Transverse colon (tissue), 4 donors: Measurements from ENCODE around the gene IRGQ. TPM values are rescaled to one million over a fixed set of nuclear protein-coding genes. Genes with fewer than 3 reads are reported as not detected.

Source experiments
- DNase-seq: peaks from one replicate; pipeline ENCODE4 v3.0.0-alpha.2; 2019
- H3K27ac ChIP-seq, 4 donors: fragments of 200-600 bp; sonication (generic); 2 replicates each; pipeline ENCODE4 v1.5.1; 2016 to 2018; ENCODE audit warnings: inconsistent platforms in 4 of 4
- H3K27me3 ChIP-seq: fragments of 200-600 bp; sonication (generic); 2 replicates; pipeline ENCODE4 v1.5.1; 2017; ENCODE audit warnings: inconsistent platforms
- H3K36me3 ChIP-seq, 4 donors: fragments of 200-600 bp; sonication (generic); 2 replicates each; pipeline ENCODE4 v1.5.1; 2017 to 2019; ENCODE audit warnings: inconsistent platforms in 4 of 4
- H3K4me1 ChIP-seq, 4 donors: fragments of 200-600 bp; sonication (generic); 2 replicates each; pipeline ENCODE4 v1.5.1; 2017 to 2020; ENCODE audit warnings: inconsistent platforms in 4 of 4
- H3K4me3 ChIP-seq, 4 donors: fragments of 200-600 bp; sonication (generic); 1 replicate in 1 of 4; 2 replicates in 3 of 4; pipeline versions ENCODE4 v1.5.1 to v1.6.1; 2017 to 2019; ENCODE audit warnings: inconsistent platforms in 4 of 4
- H3K9me3 ChIP-seq, 2 donors: fragments of 200-600 bp; sonication (generic); 2 replicates each; pipeline ENCODE4 v1.5.1; 2017 to 2019; ENCODE audit warnings: inconsistent platforms in 2 of 2
- EP300 ChIP-seq: sonication (generic); formaldehyde crosslinking; IDR thresholded peaks from one replicate; pipeline ENCODE4 v1.6.1; 2017; ENCODE audit warnings: antibody characterized with exemption, low read depth
- POLR2A ChIP-seq: fragments of 450-650 bp; IDR thresholded peaks from one replicate; pipeline ENCODE4 v1.6.1; 2016; ENCODE audit warnings: antibody characterized with exemption, mild to moderate bottlenecking, moderate library complexity
- POLR2AphosphoS5 ChIP-seq, 3 donors: sonication (generic); formaldehyde crosslinking; IDR thresholded peaks; one replicate each; pipeline ENCODE4 v1.6.1; 2016; ENCODE audit warnings: antibody characterized with exemption in 3 of 3
- WGBS, 2 donors: methylation state at CpG; one replicate each; pipeline ENCODE4 v1.1.5; 2018; ENCODE audit warnings: low coverage in 1 of 2; 5-methylcytosine and 5-hydroxymethylcytosine counted together
- in situ Hi-C, 4 donors: fragments of 200-750 bp; cut with MboI; loops; one replicate each; pipeline versions ENCODE4 v1.15.0 to v1.15.1; 2017; ENCODE audit warnings: low sequenced_read_pairs in 3 of 4, low pct_ligation_motif_present in 1 of 4, low pct_unique_long_range_greater_than_20kb in 1 of 4
- intact Hi-C: fragments of 100-400 bp; cut with DNase I; formaldehyde crosslinking; loops from one replicate; pipeline ENCODE4 v1.15.1; 2023; ENCODE audit warnings: low total_unique reads
- total RNA-seq, 4 donors: library from RNA; depleted of rRNA; stranded (reverse); fragments of >200 nt; gene quantifications; one replicate each; pipeline ENCODE4 v1.1.0, GENCODE V29; 2016
- TF ChIP-seq, protein P1 (sequence below), 5 experiments: fragments of 200-600 bp in 3 of 5; fragments of 450-650 bp in 2 of 5; sonication (generic) in 3 of 5; IDR thresholded peaks; 1 replicate in 2 of 5; 2 replicates in 3 of 5; pipeline ENCODE4 v1.5.1; 2016 to 2017; ENCODE audit warnings: antibody characterized with exemption in 5 of 5, inconsistent platforms in 3 of 5, mild to moderate bottlenecking in 2 of 5, moderate library complexity in 1 of 5

Gene IRGQ
- total RNA-seq, 4 donors from 2014 or later, result 15.7 to 32.5 (median 24.7) TPM

GRCh38 chr19:43574424-43575155 is 21.3 kb downstream of the IRGQ start:
- H3K9me3 ChIP-seq, result no peaks in the 10 kb centered on the region
- H3K27me3 ChIP-seq, result no peaks in the 10 kb centered on the region
- TF ChIP-seq, protein P1, sequence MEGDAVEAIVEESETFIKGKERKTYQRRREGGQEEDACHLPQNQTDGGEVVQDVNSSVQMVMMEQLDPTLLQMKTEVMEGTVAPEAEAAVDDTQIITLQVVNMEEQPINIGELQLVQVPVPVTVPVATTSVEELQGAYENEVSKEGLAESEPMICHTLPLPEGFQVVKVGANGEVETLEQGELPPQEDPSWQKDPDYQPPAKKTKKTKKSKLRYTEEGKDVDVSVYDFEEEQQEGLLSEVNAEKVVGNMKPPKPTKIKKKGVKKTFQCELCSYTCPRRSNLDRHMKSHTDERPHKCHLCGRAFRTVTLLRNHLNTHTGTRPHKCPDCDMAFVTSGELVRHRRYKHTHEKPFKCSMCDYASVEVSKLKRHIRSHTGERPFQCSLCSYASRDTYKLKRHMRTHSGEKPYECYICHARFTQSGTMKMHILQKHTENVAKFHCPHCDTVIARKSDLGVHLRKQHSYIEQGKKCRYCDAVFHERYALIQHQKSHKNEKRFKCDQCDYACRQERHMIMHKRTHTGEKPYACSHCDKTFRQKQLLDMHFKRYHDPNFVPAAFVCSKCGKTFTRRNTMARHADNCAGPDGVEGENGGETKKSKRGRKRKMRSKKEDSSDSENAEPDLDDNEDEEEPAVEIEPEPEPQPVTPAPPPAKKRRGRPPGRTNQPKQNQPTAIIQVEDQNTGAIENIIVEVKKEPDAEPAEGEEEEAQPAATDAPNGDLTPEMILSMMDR (IDR thresholded peaks at IDR 0.05), result no peak
- TF ChIP-seq EP300, result no peak
- TF ChIP-seq POLR2AphosphoS5 (IDR thresholded peaks at IDR 0.05), result no peak
- no peak for TF ChIP-seq POLR2A
- no peaks in the 10 kb centered on the region for H3K36me3 ChIP-seq
- peak overlapping the region; percentile 72 to 99 (median 88) for H3K4me3 ChIP-seq
- 0 to 28% methylated on average over 3 to 12 of the region's 12 CpGs for WGBS, 2 donors
- intact Hi-C loops (no loop called here), in situ Hi-C loops (no loop called here)
- no peak for DNase-seq
- peaks cover 5 to 22% (median 12%) of the 10 kb centered on the region in 4 donors for H3K4me1 ChIP-seq
- peak overlapping the region; percentile 81 to 94 (median 92) for H3K27ac ChIP-seq

- no peaks in the 10 kb centered on the region for H3K27me3 ChIP-seq
- no peaks in the 10 kb centered on the region for H3K36me3 ChIP-seq
- no peak overlapping the region for H3K4me3 ChIP-seq
- in situ Hi-C loops, result no loop called here
- no peak for DNase-seq
- TF ChIP-seq, protein P1 (IDR thresholded peaks at IDR 0.05), result no peak
- TF ChIP-seq EP300 (no peak), POLR2A (no peak), POLR2AphosphoS5 (IDR thresholded peaks at IDR 0.05) (no peak)
- intact Hi-C loops, result loop anchor here (2.0 kb wide), 1 partner anchor 31 kb away; no protein-coding TSS in a partner anchor
- 54 to 69% methylated on average over 3 of the region's 3 CpGs for WGBS, 2 donors
- no peaks in the 10 kb centered on the region for H3K9me3 ChIP-seq
- H3K4me1 ChIP-seq, result peaks cover 5 to 21% (median 12%) of the 10 kb centered on the region in 4 donors
- peak overlapping the region in 2 of 4 donors; percentile 37 to 45 for H3K27ac ChIP-seq
Measured at GRCh38 chr19:43572171-43572588, 23.8 kb downstream of the IRGQ start.

- H3K27ac ChIP-seq, result no peak overlapping the region
- in situ Hi-C loops, result no loop called here
- H3K9me3 ChIP-seq, result no peaks in the 10 kb centered on the region
- peaks cover 5 to 13% (median 9%) of the 10 kb centered on the region in 4 donors for H3K4me1 ChIP-seq
- intact Hi-C loops, result no loop called here
- no peaks in the 10 kb centered on the region for H3K36me3 ChIP-seq
- 65% methylated on average over 5 of the region's 5 CpGs; no CpG with 5 or more reads in 1 of the 2 donors for WGBS, 2 donors
- no peak overlapping the region for H3K4me3 ChIP-seq
- no peak for DNase-seq
- no peaks in the 10 kb centered on the region for H3K27me3 ChIP-seq
- TF ChIP-seq EP300 (no peak), POLR2A (no peak), POLR2AphosphoS5 (IDR thresholded peaks at IDR 0.05) (no peak)
- TF ChIP-seq, protein P1 (IDR thresholded peaks at IDR 0.05), result no peak
Measured at GRCh38 chr19:43570174-43570791, 25.7 kb downstream of the IRGQ start.

- TF ChIP-seq, protein P1 (IDR thresholded peaks at IDR 0.05), result no peak
- TF ChIP-seq EP300, result no peak
- no peak for TF ChIP-seq POLR2A
- no peak for TF ChIP-seq POLR2AphosphoS5 (IDR thresholded peaks at IDR 0.05)
- Histone ChIP-seq H3K27ac (no peak overlapping the region), H3K4me3 (no peak overlapping the region), H3K36me3 (no peaks in the 10 kb centered on the region), H3K4me1 (peaks cover 4 to 9% (median 5%) of the 10 kb centered on the region in 4 donors), H3K27me3 (no peaks in the 10 kb centered on the region), H3K9me3 (no peaks in the 10 kb centered on the region)
- 68 to 73% methylated on average over 4 to 5 of the region's 5 CpGs for whole genome bisulfite sequencing, 2 donors
- no peak for DNase-seq
- in situ Hi-C loops, result no loop called here
- intact Hi-C loops, result loop anchor here (10.0 kb wide), 1 partner anchor 85 kb away; no protein-coding TSS in a partner anchor
Measured at GRCh38 chr19:43569657-43570056, 26.3 kb downstream of the IRGQ start.
